ENCODE measurements around the gene TSHZ2. TPM values are rescaled to one million over a fixed set of nuclear protein-coding genes. Genes with fewer than 3 reads are reported as not detected.

TSHZ2 gene
- total RNA-seq, 1 donor from 2014 or later, result 1.2 TPM

DNA sequence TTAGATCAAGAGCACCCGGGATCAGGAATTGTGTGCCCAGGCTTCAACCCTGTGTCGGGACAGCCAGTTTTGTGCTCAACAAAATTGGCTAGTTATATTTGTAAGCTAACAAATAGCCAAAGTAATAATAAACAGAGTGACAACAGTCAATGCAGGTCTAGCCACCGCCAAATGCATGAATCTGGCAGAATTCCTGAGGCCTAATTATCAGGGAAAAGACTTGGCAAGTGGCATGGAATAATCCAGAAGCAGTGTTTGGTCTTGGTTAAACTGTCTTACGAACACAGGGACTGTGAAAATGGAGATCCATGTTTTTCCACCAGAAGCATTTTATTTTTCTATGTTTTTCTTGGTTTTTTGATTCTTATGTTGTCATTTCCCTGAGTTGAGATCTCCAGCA, 352.7 kb downstream of the TSHZ2 start:
- DNase-seq (ENCODE audit: low read depth), result no peak
- Histone ChIP-seq H3K36me3 (ENCODE audit: insufficient read depth, low read length) (no peaks in the 10 kb centered on the region), H2AFZ (ENCODE audit: low read depth, low read length) (no peak overlapping the region)

DNA sequence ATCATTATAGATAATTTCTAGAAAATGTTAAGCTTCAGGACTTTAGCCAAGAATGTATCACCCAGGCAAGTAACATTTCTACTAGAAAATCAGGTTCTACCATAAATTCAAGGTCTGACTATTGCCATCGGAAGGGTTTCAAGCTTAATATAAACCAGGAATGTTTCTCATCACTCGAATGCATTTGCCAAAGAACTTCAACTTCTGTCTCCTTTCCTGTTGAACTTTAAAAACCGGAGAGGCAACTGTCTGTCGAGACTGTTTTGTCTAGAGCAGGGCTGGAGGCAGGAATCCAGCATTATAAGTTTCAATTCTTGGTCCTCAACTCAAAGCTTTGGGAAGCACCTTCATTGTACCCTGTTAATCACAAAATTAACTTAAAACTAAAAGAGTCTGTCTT, 356.8 kb downstream of the TSHZ2 start:
- Histone ChIP-seq H2AFZ (ENCODE audit: low read depth, low read length) (no peak overlapping the region), H3K4me2 (ENCODE audit: low read length) (no peak overlapping the region), H3K79me2 (ENCODE audit: insufficient read depth, low read length) (no peaks in the 10 kb centered on the region), H4K20me1 (ENCODE audit: insufficient read depth, low read length) (no peaks in the 10 kb centered on the region), H3K36me3 (ENCODE audit: insufficient read depth, low read length) (no peaks in the 10 kb centered on the region), H3K27me3 (ENCODE audit: insufficient read depth, low read length) (no peaks in the 10 kb centered on the region), H3K9me3 (ENCODE audit: insufficient read depth, low read depth, low read length) (no peaks in the 10 kb centered on the region), H3K4me1 (ENCODE audit: insufficient read depth, low read length) (peaks cover 8% of the 10 kb centered on the region), H3K9ac (ENCODE audit: low read length) (no peak overlapping the region), H3K27ac (ENCODE audit: low read depth, low read length) (no peak overlapping the region), H3K4me3 (ENCODE audit: insufficient read depth, low read depth, low read length) (no peak overlapping the region)
- no peak overlapping the region for H3K4me3 Mint-ChIP-seq (ENCODE audit: unreplicated experiment)
- FAIRE-seq (no peak), DNase-seq (ENCODE audit: low read depth) (no peak)
- peaks cover 7% of the 10 kb centered on the region for H3K9me3 Mint-ChIP-seq (ENCODE audit: unreplicated experiment)
- H3K36me3 Mint-ChIP-seq (ENCODE audit: low read depth, unreplicated experiment), result peaks cover 5% of the 10 kb centered on the region
- TF ChIP-seq EZH2 (IDR thresholded peaks at IDR 0.05; ENCODE audit: insufficient read depth, low read length) (no peak), CTCF (IDR thresholded peaks at IDR 0.05; ENCODE audit: insufficient read depth, low read depth, low read length) (no peak)
- peaks cover 2% of the 10 kb centered on the region for H3K27me3 Mint-ChIP-seq (ENCODE audit: low read depth, unreplicated experiment)
- H3K4me1 Mint-ChIP-seq (ENCODE audit: low read depth, unreplicated experiment), result peaks cover 20% of the 10 kb centered on the region
- H3K27ac Mint-ChIP-seq (ENCODE audit: unreplicated experiment), result peak overlapping the region; percentile 15

More for the DNA sequence above, 352.7 kb downstream of the TSHZ2 start:
- no peaks in the 10 kb centered on the region for H3K79me2 ChIP-seq (ENCODE audit: insufficient read depth, low read length)
- H3K27ac Mint-ChIP-seq (ENCODE audit: unreplicated experiment), result no peak overlapping the region
- FAIRE-seq, result no peak
- H3K4me1 ChIP-seq (ENCODE audit: insufficient read depth, low read length), result no peaks in the 10 kb centered on the region
- no peaks in the 10 kb centered on the region for H4K20me1 ChIP-seq (ENCODE audit: insufficient read depth, low read length)
- no peak overlapping the region for H3K4me3 ChIP-seq (ENCODE audit: insufficient read depth, low read depth, low read length)
- H3K4me2 ChIP-seq (ENCODE audit: low read length), result no peak overlapping the region
- no peak overlapping the region for H3K9ac ChIP-seq (ENCODE audit: low read length)
- no peaks in the 10 kb centered on the region for H3K27me3 ChIP-seq (ENCODE audit: insufficient read depth, low read length)
- peaks cover 3% of the 10 kb centered on the region for H3K36me3 Mint-ChIP-seq (ENCODE audit: low read depth, unreplicated experiment)
- TF ChIP-seq CTCF (IDR thresholded peaks at IDR 0.05; ENCODE audit: insufficient read depth, low read depth, low read length), result no peak
- TF ChIP-seq EZH2 (IDR thresholded peaks at IDR 0.05; ENCODE audit: insufficient read depth, low read length), result no peak
- H3K4me3 Mint-ChIP-seq (ENCODE audit: unreplicated experiment), result no peak overlapping the region
- H3K9me3 Mint-ChIP-seq (ENCODE audit: unreplicated experiment), result no peaks in the 10 kb centered on the region
- no peaks in the 10 kb centered on the region for H3K4me1 Mint-ChIP-seq (ENCODE audit: low read depth, unreplicated experiment)
- H3K27ac ChIP-seq (ENCODE audit: low read depth, low read length), result no peak overlapping the region
- no peaks in the 10 kb centered on the region for H3K9me3 ChIP-seq (ENCODE audit: insufficient read depth, low read depth, low read length)
- peaks cover 5% of the 10 kb centered on the region for H3K27me3 Mint-ChIP-seq (ENCODE audit: low read depth, unreplicated experiment)

DNA sequence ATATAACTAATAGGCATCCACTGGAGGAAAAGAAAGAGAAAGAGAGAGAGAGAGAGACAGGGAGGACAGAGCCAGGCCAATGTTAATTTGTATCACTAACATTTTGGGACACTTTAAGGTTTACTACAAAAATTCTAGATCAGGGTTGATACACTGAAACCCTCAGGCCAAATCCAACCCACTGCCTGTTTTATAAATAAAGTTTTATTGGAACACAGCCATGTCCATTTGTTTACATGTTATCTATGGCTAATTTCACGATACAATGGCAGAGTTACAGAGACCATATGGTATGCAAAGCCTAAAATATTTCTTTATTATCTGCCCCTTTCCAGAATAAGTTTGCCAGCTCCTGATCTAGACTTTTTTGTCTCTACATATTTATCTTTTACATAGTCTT, 357.6 kb downstream of the TSHZ2 start:
- Mint-ChIP-seq H3K27ac (ENCODE audit: unreplicated experiment) (no peak overlapping the region), H3K27me3 (ENCODE audit: low read depth, unreplicated experiment) (no peaks in the 10 kb centered on the region), H3K36me3 (ENCODE audit: low read depth, unreplicated experiment) (peaks cover 3% of the 10 kb centered on the region), H3K9me3 (ENCODE audit: unreplicated experiment) (peaks cover 7% of the 10 kb centered on the region), H3K4me3 (ENCODE audit: unreplicated experiment) (no peak overlapping the region), H3K4me1 (ENCODE audit: low read depth, unreplicated experiment) (peaks cover 20% of the 10 kb centered on the region)
- Histone ChIP-seq H3K9me3 (ENCODE audit: insufficient read depth, low read depth, low read length) (no peaks in the 10 kb centered on the region), H3K79me2 (ENCODE audit: insufficient read depth, low read length) (no peaks in the 10 kb centered on the region), H3K4me3 (ENCODE audit: insufficient read depth, low read depth, low read length) (no peak overlapping the region), H3K4me1 (ENCODE audit: insufficient read depth, low read length) (peaks cover 8% of the 10 kb centered on the region), H3K4me2 (ENCODE audit: low read length) (no peak overlapping the region), H3K9ac (ENCODE audit: low read length) (no peak overlapping the region), H4K20me1 (ENCODE audit: insufficient read depth, low read length) (no peaks in the 10 kb centered on the region), H3K27ac (ENCODE audit: low read depth, low read length) (no peak overlapping the region), H3K36me3 (ENCODE audit: insufficient read depth, low read length) (no peaks in the 10 kb centered on the region), H3K27me3 (ENCODE audit: insufficient read depth, low read length) (no peaks in the 10 kb centered on the region), H2AFZ (ENCODE audit: low read depth, low read length) (no peak overlapping the region)
- TF ChIP-seq EZH2 (IDR thresholded peaks at IDR 0.05; ENCODE audit: insufficient read depth, low read length) (no peak), CTCF (IDR thresholded peaks at IDR 0.05; ENCODE audit: insufficient read depth, low read depth, low read length) (no peak)
- DNase-seq (ENCODE audit: low read depth) (no peak), FAIRE-seq (no peak)

Data from astrocyte (in vitro differentiated cells and primary cell).